OCI-LY3 (cell line): ENCODE results near the gene DHX40.

Experiments used
- CTCF ChIP-seq: fragments of 200-600, 300-600 bp; sonication (generic); IDR thresholded peaks from 2 replicates; pipeline ENCODE4 v1.5.1; 2014; ENCODE audit warnings: antibody characterized with exemption, low read length, low read depth
- EZH2phosphoT487 ChIP-seq: fragments of 200-600 bp; shearing (Covaris generic); IDR thresholded peaks from 2 replicates; pipeline ENCODE4 v1.6.1; 2018; ENCODE audit warnings: antibody characterized with exemption, mixed run types, low read depth

GRCh38 chr17:59623151-59623550, 57.7 kb downstream of the DHX40 start:
- no peak for TF ChIP-seq CTCF
- TF ChIP-seq EZH2phosphoT487 = no peak
